OCI-LY3 (cell line): ENCODE results near the gene GPR39.

ENCODE experiments used
- H2AFZ ChIP-seq: fragments of 200-600, 300-600 bp; shearing (Covaris generic); 2 replicates; pipeline ENCODE4 v1.6.0; 2014; ENCODE audit warnings: antibody characterized with exemption, low read depth, low read length
- H3K27ac ChIP-seq: fragments of 200-600, 300-600 bp; sonication (generic); 2 replicates; pipeline ENCODE4 v1.5.1; 2014; ENCODE audit warnings: mild to moderate bottlenecking, low read length, moderate library complexity, mixed read lengths
- H3K27me3 ChIP-seq: fragments of 200-600, 300-600 bp; sonication (generic); 2 replicates; pipeline ENCODE4 v1.6.1; 2014; ENCODE audit warnings: low read depth, low read length, mixed read lengths
- H3K36me3 ChIP-seq: fragments of 200-600, 300-600 bp; sonication (generic); replicated peaks from 2 replicates; pipeline ENCODE3; 2014; ENCODE audit warnings: low read depth, low read length, mixed read lengths
- H3K4me1 ChIP-seq: fragments of 300-600, 200-600 bp; sonication (generic); 2 replicates; pipeline ENCODE4 v1.6.1; 2014; ENCODE audit warnings: low read length, mixed read lengths
- H3K4me2 ChIP-seq: fragments of 200-600, 300-600 bp; sonication (generic); 2 replicates; pipeline ENCODE4 v1.6.1; 2014; ENCODE audit warnings: low read length, mixed read lengths
- H3K4me3 ChIP-seq: fragments of 300-600, 200-600 bp; sonication (generic); 2 replicates; pipeline ENCODE4 v1.5.1; 2014; ENCODE audit warnings: antibody characterized with exemption, mild to moderate bottlenecking, low read length, moderate library complexity
- H3K79me2 ChIP-seq: fragments of 300-600, 200-600 bp; shearing (Covaris generic); 2 replicates; pipeline ENCODE4 v1.6.1; 2014; ENCODE audit warnings: mild to moderate bottlenecking, low read length, mixed read lengths
- H3K9ac ChIP-seq: fragments of 300-600, 200-600 bp; shearing (Covaris generic); 2 replicates; pipeline ENCODE4 v1.6.0; 2014; ENCODE audit warnings: mild to moderate bottlenecking, low read length, moderate library complexity
- H3K9me3 ChIP-seq: fragments of 200-600, 300-600 bp; shearing (Covaris generic); 2 replicates; pipeline ENCODE4 v1.6.1; 2014; ENCODE audit warnings: low read length, mixed read lengths; ENCODE audit not compliant: insufficient read depth
- H4K20me1 ChIP-seq: fragments of 200-600, 300-600 bp; sonication (generic); 2 replicates; pipeline ENCODE4 v1.6.1; 2016; ENCODE audit warnings: low read length, mixed read lengths; ENCODE audit not compliant: insufficient read depth
- CTCF ChIP-seq: fragments of 200-600, 300-600 bp; sonication (generic); IDR thresholded peaks from 2 replicates; pipeline ENCODE4 v1.5.1; 2014; ENCODE audit warnings: antibody characterized with exemption, low read length, low read depth
- EZH2phosphoT487 ChIP-seq: fragments of 200-600 bp; shearing (Covaris generic); IDR thresholded peaks from 2 replicates; pipeline ENCODE4 v1.6.1; 2018; ENCODE audit warnings: antibody characterized with exemption, mixed run types, low read depth

GPR39 gene

GRCh38 chr2:132420816-132421805, 4.5 kb downstream of the GPR39 start:
- Histone ChIP-seq H3K9ac (no peak overlapping the region), H2AFZ (no peak overlapping the region), H3K4me2 (no peak overlapping the region), H3K4me3 (no peak overlapping the region), H3K9me3 (no peaks in the 10 kb centered on the region), H3K36me3 (no peaks in the 10 kb centered on the region), H3K27me3 (no peaks in the 10 kb centered on the region), H3K27ac (no peak overlapping the region), H3K4me1 (no peaks in the 10 kb centered on the region), H4K20me1 (no peaks in the 10 kb centered on the region), H3K79me2 (no peaks in the 10 kb centered on the region)
- no peak for TF ChIP-seq CTCF
- TF ChIP-seq EZH2phosphoT487: no peak

- Histone ChIP-seq H3K9ac (no peak overlapping the region), H3K4me3 (no peak overlapping the region), H3K4me2 (no peak overlapping the region), H2AFZ (no peak overlapping the region), H3K36me3 (no peaks in the 10 kb centered on the region), H3K9me3 (no peaks in the 10 kb centered on the region), H3K79me2 (no peaks in the 10 kb centered on the region), H3K4me1 (no peaks in the 10 kb centered on the region), H4K20me1 (no peaks in the 10 kb centered on the region), H3K27me3 (no peaks in the 10 kb centered on the region), H3K27ac (no peak overlapping the region)
- TF ChIP-seq CTCF (no peak), EZH2phosphoT487 (no peak)
Observed at GRCh38 chr2:132422736-132423135, 6.1 kb downstream of the GPR39 start.

- Histone ChIP-seq H3K27ac (no peak overlapping the region), H3K4me3 (no peak overlapping the region), H2AFZ (no peak overlapping the region), H3K9me3 (no peaks in the 10 kb centered on the region), H3K4me2 (no peak overlapping the region), H3K79me2 (no peaks in the 10 kb centered on the region), H3K9ac (no peak overlapping the region), H3K27me3 (no peaks in the 10 kb centered on the region), H3K4me1 (no peaks in the 10 kb centered on the region), H3K36me3 (no peaks in the 10 kb centered on the region), H4K20me1 (no peaks in the 10 kb centered on the region)
- no peak for TF ChIP-seq EZH2phosphoT487
- no peak for TF ChIP-seq CTCF
Observed at GRCh38 chr2:132424526-132425121, 8.0 kb downstream of the GPR39 start.

GRCh38 chr2:132426033-132426432, 9.4 kb downstream of the GPR39 start:
- Histone ChIP-seq H3K36me3 (no peaks in the 10 kb centered on the region), H3K27ac (no peak overlapping the region), H3K4me2 (no peak overlapping the region), H2AFZ (no peak overlapping the region), H3K4me1 (no peaks in the 10 kb centered on the region), H3K9me3 (no peaks in the 10 kb centered on the region), H3K79me2 (no peaks in the 10 kb centered on the region), H4K20me1 (no peaks in the 10 kb centered on the region), H3K9ac (no peak overlapping the region), H3K4me3 (no peak overlapping the region), H3K27me3 (no peaks in the 10 kb centered on the region)
- TF ChIP-seq EZH2phosphoT487 (no peak), CTCF (no peak)
